Neuronal stem cell (in vitro differentiated cells): Measurements from ENCODE around the gene ATG10.

Experiments
- DNase-seq: peaks from one replicate; pipeline ENCODE4 v3.0.0-alpha.2; 2013; ENCODE audit warnings: low spot score
- H2AFZ ChIP-seq: one replicate; pipeline ENCODE4 v1.6.1; 2013; ENCODE audit warnings: mild to moderate bottlenecking, low read length, inconsistent platforms
- H2AK5ac ChIP-seq: 2 replicates; pipeline ENCODE4 v1.6.1; 2013; ENCODE audit warnings: low read depth, mild to moderate bottlenecking, inconsistent platforms, low read length, moderate library complexity, mixed read lengths
- H2BK120ac ChIP-seq: 2 replicates; pipeline ENCODE4 v1.6.1; 2013; ENCODE audit warnings: low read depth, mild to moderate bottlenecking, inconsistent platforms, low read length, moderate library complexity, mixed read lengths
- H2BK12ac ChIP-seq: one replicate; pipeline ENCODE4 v1.6.1; 2013; ENCODE audit warnings: low read length, inconsistent platforms
- H2BK15ac ChIP-seq: 2 replicates; pipeline ENCODE4 v1.6.1; 2013; ENCODE audit warnings: mild to moderate bottlenecking, low read length, inconsistent platforms, mixed read lengths
- H2BK5ac ChIP-seq: one replicate; pipeline ENCODE4 v1.6.1; 2013; ENCODE audit warnings: inconsistent platforms, mild to moderate bottlenecking, low read length, moderate library complexity
- H3K14ac ChIP-seq: one replicate; pipeline ENCODE4 v1.6.1; 2013; ENCODE audit warnings: low read length, inconsistent platforms
- H3K18ac ChIP-seq: 2 replicates; pipeline ENCODE4 v1.6.1; 2013; ENCODE audit warnings: low read length, inconsistent platforms
- H3K23ac ChIP-seq: 2 replicates; pipeline ENCODE4 v1.6.1; 2013; ENCODE audit warnings: low read depth, mild to moderate bottlenecking, mixed read lengths, low read length, inconsistent platforms; ENCODE audit not compliant: poor library complexity
- H3K27ac ChIP-seq: replicated peaks from 3 replicates; pipeline ENCODE4 v1.5.1; 2013; ENCODE audit warnings: low read length, inconsistent platforms
- H3K27me3 ChIP-seq, 3 experiments: 2 replicates each; pipeline ENCODE4 v1.6.1; 2013; ENCODE audit warnings: low read length in 3 of 3, mild to moderate bottlenecking in 2 of 3, inconsistent platforms in 1 of 3, low read depth in 1 of 3, mixed read lengths in 1 of 3, moderate library complexity in 1 of 3; ENCODE audit not compliant: control insufficient read depth in 3 of 3, insufficient read depth in 3 of 3
- H3K36me3 ChIP-seq, 2 donors: replicated peaks in 1 of 2; 2 replicates each; pipeline ENCODE4 v1.6.1; 2013; ENCODE audit warnings: low read length in 2 of 2; ENCODE audit not compliant: control insufficient read depth in 2 of 2, insufficient read depth in 2 of 2
- H3K4ac ChIP-seq: 2 replicates; pipeline ENCODE4 v1.6.1; 2013; ENCODE audit warnings: inconsistent platforms, mild to moderate bottlenecking, low read length, moderate library complexity
- H3K4me1 ChIP-seq, 2 donors: 1 replicate in 1 of 2; 2 replicates in 1 of 2; pipeline ENCODE4 v1.6.1; 2013; ENCODE audit warnings: low read length in 2 of 2, low read depth in 1 of 2; ENCODE audit not compliant: control insufficient read depth in 2 of 2, insufficient read depth in 1 of 2
- H3K4me2 ChIP-seq: one replicate; pipeline ENCODE4 v1.6.1; 2013; ENCODE audit warnings: mild to moderate bottlenecking, low read length, inconsistent platforms; ENCODE audit not compliant: insufficient read depth, poor library complexity, severe bottlenecking
- H3K4me3 ChIP-seq, 2 donors: 2 replicates each; pipeline ENCODE4 v1.5.1; 2013; ENCODE audit warnings: low read length in 2 of 2, mild to moderate bottlenecking in 2 of 2, inconsistent platforms in 1 of 2, moderate library complexity in 1 of 2
- H3K79me1 ChIP-seq: one replicate; pipeline ENCODE4 v1.6.1; 2013; ENCODE audit warnings: low read depth, mild to moderate bottlenecking, inconsistent platforms, low read length, moderate library complexity
- H3K9ac ChIP-seq: one replicate; pipeline ENCODE4 v1.6.1; 2013; ENCODE audit warnings: mild to moderate bottlenecking, low read depth, low read length, inconsistent platforms; ENCODE audit not compliant: poor library complexity
- H3K9me3 ChIP-seq, 2 donors: replicated peaks in 1 of 2; 2 replicates each; pipeline versions ENCODE3 to v1.6.1; 2013; ENCODE audit warnings: low read length in 2 of 2, mild to moderate bottlenecking in 2 of 2, inconsistent platforms in 1 of 2, low read depth in 1 of 2, mixed read lengths in 1 of 2, moderate library complexity in 1 of 2; ENCODE audit not compliant: control insufficient read depth in 2 of 2, insufficient read depth in 1 of 2
- H4K8ac ChIP-seq: one replicate; pipeline ENCODE4 v1.6.1; 2013; ENCODE audit warnings: low read depth, mild to moderate bottlenecking, inconsistent platforms, low read length, moderate library complexity
- H4K91ac ChIP-seq: one replicate; pipeline ENCODE4 v1.6.1; 2013; ENCODE audit warnings: low read length, low read depth, mild to moderate bottlenecking, inconsistent platforms; ENCODE audit not compliant: poor library complexity
- WGBS, 2 donors: extraction: QIAGEN DNeasy Blood & Tissue Kit; methylation state at CpG; one replicate each; pipeline ENCODE4 v1.1.7; 2013; ENCODE audit warnings: missing lambda C conversion rate in 2 of 2, mixed read lengths in 1 of 2; ENCODE audit not compliant: insufficient read length in 2 of 2, insufficient replicate concordance in 1 of 2; ENCODE audit errors: extremely low coverage in 2 of 2; 5-methylcytosine and 5-hydroxymethylcytosine counted together

The ATG10 gene

GRCh38 chr5:82054004-82054710 is 82.3 kb downstream of the ATG10 start:
- no peak overlapping the region for H2BK15ac ChIP-seq
- no peak for DNase-seq
- H4K8ac ChIP-seq: no peak overlapping the region
- H3K4me3 ChIP-seq: no peak overlapping the region
- no peak overlapping the region for H2BK12ac ChIP-seq
- no CpG with 5 or more reads among the region's 3 CpGs for WGBS, 2 donors
- H3K36me3 ChIP-seq: no peaks in the 10 kb centered on the region
- H3K23ac ChIP-seq: no peak overlapping the region
- no peak overlapping the region for H3K4ac ChIP-seq
- no peak overlapping the region for H2BK5ac ChIP-seq
- no peak overlapping the region for H2BK120ac ChIP-seq
- no peaks in the 10 kb centered on the region for H3K27me3 ChIP-seq
- no peak overlapping the region for H2AK5ac ChIP-seq
- no peak overlapping the region for H3K9ac ChIP-seq
- H3K4me1 ChIP-seq: no peaks in the 10 kb centered on the region
- H3K79me1 ChIP-seq: no peaks in the 10 kb centered on the region
- H2AFZ ChIP-seq: no peak overlapping the region
- peaks cover 0 to 2% of the 10 kb centered on the region in 2 donors for H3K9me3 ChIP-seq
- H3K4me2 ChIP-seq: no peak overlapping the region
- no peak overlapping the region for H3K27ac ChIP-seq
- H4K91ac ChIP-seq: no peak overlapping the region
- no peak overlapping the region for H3K18ac ChIP-seq
- no peak overlapping the region for H3K14ac ChIP-seq

- H4K8ac ChIP-seq: no peak overlapping the region
- H3K36me3 ChIP-seq: no peaks in the 10 kb centered on the region
- no peak overlapping the region for H3K9ac ChIP-seq
- H3K4me1 ChIP-seq: no peaks in the 10 kb centered on the region
- no peak overlapping the region for H2BK15ac ChIP-seq
- no peaks in the 10 kb centered on the region for H3K27me3 ChIP-seq
- no peak overlapping the region for H4K91ac ChIP-seq
- H3K23ac ChIP-seq: no peak overlapping the region
- H3K14ac ChIP-seq: no peak overlapping the region
- no peak overlapping the region for H3K18ac ChIP-seq
- no peak overlapping the region for H3K4me2 ChIP-seq
- H2BK12ac ChIP-seq: no peak overlapping the region
- H2AFZ ChIP-seq: no peak overlapping the region
- H3K27ac ChIP-seq: no peak overlapping the region
- H3K4me3 ChIP-seq: no peak overlapping the region
- peaks cover 0 to 2% of the 10 kb centered on the region in 2 donors for H3K9me3 ChIP-seq
- H2BK5ac ChIP-seq: no peak overlapping the region
- no peak overlapping the region for H2AK5ac ChIP-seq
- no peak for DNase-seq
- no peaks in the 10 kb centered on the region for H3K79me1 ChIP-seq
- no peak overlapping the region for H3K4ac ChIP-seq
- H2BK120ac ChIP-seq: no peak overlapping the region
Observed at GRCh38 chr5:82057051-82057450, 85.2 kb downstream of the ATG10 start.

DNA sequence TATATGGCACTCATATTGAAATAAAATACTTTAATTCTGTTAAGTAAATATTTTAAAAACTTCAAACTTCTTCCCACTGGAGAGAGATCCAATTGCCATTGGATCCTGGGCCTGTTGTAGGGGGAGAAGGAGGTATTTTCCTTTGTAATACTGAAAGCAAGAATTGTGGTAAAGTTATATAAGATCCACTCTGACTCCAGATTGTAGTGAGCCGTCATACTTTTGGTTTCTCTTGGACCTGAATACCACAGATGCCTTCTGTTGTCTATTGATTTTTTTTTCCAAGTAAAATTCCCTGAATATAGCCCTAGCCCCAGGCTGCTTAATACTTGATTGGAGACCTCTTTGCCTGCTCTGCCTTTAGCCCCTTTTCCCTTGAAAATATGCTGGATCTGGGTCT is 86.9 kb downstream of the ATG10 start:
- Histone ChIP-seq H2BK15ac (no peak overlapping the region), H2BK120ac (no peak overlapping the region), H3K27me3 (no peaks in the 10 kb centered on the region), H3K9me3 (peaks cover 0 to 2% of the 10 kb centered on the region in 2 donors), H3K4me2 (no peak overlapping the region), H4K91ac (no peak overlapping the region), H2AK5ac (no peak overlapping the region), H2AFZ (no peak overlapping the region), H3K4me3 (no peak overlapping the region), H3K79me1 (no peaks in the 10 kb centered on the region), H3K14ac (no peak overlapping the region), H3K9ac (no peak overlapping the region), H2BK5ac (no peak overlapping the region), H4K8ac (no peak overlapping the region), H3K4me1 (no peaks in the 10 kb centered on the region), H3K4ac (no peak overlapping the region), H2BK12ac (no peak overlapping the region), H3K27ac (no peak overlapping the region), H3K36me3 (no peaks in the 10 kb centered on the region), H3K18ac (no peak overlapping the region), H3K23ac (no peak overlapping the region)
- DNase-seq: no peak
- WGBS, 2 donors: no CpG with 5 or more reads among the region's 1 CpG

GRCh38 chr5:82066791-82067190 is 95.0 kb downstream of the ATG10 start:
- no peak overlapping the region for H3K4me3 ChIP-seq
- H3K18ac ChIP-seq: no peak overlapping the region
- no peak overlapping the region for H2BK12ac ChIP-seq
- H4K8ac ChIP-seq: no peak overlapping the region
- H3K4me1 ChIP-seq: no peaks in the 10 kb centered on the region
- H4K91ac ChIP-seq: no peak overlapping the region
- H3K9ac ChIP-seq: no peak overlapping the region
- H3K27me3 ChIP-seq: no peaks in the 10 kb centered on the region
- no peaks in the 10 kb centered on the region for H3K79me1 ChIP-seq
- no peak overlapping the region for H3K27ac ChIP-seq
- no peak overlapping the region for H2AFZ ChIP-seq
- no peak overlapping the region for H3K4ac ChIP-seq
- no peak overlapping the region for H2BK5ac ChIP-seq
- no peak overlapping the region for H3K23ac ChIP-seq
- no peak overlapping the region for H3K14ac ChIP-seq
- H2BK120ac ChIP-seq: no peak overlapping the region
- no peak for DNase-seq
- no peak overlapping the region for H2AK5ac ChIP-seq
- no peaks in the 10 kb centered on the region for H3K9me3 ChIP-seq
- H3K4me2 ChIP-seq: no peak overlapping the region
- H3K36me3 ChIP-seq: no peaks in the 10 kb centered on the region
- no peak overlapping the region for H2BK15ac ChIP-seq
